HG03565 (cell line): ENCODE data around the gene DAAM1.

Experiments used
- ATAC-seq: cut with Tn5 transposase; IDR thresholded peaks from one replicate; pipeline ENCODE4 v1.9.1; 2021; ENCODE audit warnings: mild to moderate bottlenecking, moderate library complexity; ENCODE audit not compliant: unreplicated experiment

The DAAM1 gene

DNA sequence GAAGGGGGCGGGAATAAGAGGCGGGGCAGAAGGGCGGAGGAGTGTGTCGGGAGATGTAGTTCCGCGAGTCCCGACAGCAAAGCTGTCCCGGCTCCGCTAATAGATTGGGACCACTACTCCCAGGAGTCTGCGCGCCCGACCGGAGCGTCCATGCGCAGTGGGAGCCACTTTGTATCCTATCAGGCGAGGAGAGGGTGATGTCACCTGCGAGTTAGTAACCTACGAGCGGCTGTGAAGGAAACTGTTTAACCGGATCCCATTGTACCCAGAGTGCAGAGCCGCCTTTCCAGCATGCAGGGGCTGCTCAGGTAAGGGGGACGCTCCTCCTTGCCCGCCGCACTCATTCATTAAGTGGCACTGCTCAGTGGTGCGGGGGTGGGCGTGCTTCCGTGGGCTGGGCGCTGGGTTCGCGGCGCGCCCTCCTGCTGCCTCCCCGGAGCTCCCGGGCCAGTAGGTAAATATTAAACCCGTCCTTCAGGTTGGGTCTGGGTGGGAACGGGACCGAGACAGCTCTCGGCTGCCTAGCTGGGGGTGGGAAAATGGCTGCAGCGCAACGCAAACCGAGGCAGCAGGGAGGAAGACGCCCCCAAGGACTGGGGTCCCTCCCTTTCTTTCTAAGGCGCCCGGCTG lies at the start of gene DAAM1:
DAAM1 (plus strand) TSS at position 207 of the 630 bp plus-strand sequence. CDS start 74,811 bp downstream, outside the sequence.
- peak; percentile 93 for ATAC-seq

DNA sequence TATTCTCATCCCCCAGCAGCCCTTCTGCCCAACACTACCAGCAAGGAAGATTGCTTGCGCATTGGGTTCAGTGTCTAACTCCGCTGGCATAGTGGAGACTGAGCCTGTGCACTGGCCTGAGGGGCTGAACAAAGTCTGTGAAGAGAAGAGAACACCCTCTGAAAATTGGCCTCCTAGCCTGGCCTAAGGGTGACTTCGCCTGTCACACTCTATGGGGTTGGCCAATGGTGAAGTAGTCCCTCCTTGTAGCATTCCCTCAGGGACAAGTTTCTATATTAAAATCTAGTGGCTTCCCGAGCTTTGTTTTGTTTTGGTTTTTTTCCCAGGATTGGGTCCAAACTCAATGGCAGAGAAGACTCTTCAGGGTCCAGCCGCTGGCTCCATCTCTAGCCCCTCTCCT lies 49.1 kb upstream of the DAAM1 start:
- ATAC-seq, result no peak

DNA sequence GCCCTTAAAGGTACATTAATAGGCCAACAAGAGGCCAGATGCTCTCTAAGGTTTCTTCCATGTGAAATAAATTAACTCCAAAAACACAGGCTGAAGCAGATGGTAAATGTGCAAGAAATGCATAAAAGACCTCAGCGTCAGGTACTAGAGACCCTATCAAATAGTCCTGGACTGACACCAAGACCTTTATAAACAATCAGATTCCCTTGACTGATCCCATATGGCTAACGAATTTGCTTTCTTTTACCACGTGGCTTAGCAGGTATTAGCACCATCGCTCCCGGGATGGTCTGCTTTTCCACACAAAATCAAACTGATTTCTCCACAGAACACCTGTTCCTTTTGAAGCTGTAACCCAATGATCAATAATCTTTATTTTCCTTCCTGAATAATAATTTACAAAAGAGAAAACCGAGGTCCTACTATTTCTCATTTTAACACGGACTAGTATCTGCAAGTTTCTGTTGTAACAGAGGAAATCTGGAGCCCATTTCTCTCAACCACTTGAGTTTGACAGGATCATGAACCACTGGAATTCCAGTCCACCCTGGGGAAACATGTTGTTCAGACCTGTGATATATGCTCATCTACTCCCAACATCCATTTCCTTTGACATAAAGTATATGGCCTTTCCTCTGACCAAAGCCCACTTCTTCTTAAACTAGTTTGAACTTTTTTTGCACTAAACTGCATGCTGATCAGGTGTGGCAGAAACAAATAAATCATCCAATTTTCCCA lies 48.2 kb upstream of the DAAM1 start:
- no peak for ATAC-seq

DNA sequence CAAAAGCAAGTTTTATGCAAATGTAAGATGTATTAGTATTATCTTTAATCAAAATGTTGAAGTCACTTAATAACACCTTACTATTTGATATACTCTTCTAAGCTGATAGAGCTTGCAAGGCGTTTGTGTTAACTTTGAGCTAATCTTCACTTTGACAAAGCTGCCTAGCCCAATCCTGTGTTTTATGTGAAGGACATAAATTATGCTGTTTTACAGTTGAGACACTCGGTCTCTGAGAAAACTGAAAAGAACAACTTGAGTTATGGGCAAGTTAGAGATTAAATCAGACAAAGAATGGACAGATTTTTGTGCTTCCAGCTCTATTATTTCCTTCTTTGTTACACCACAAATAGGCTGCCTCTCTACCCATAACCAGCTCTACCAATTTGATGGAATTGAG lies 42.0 kb upstream of the DAAM1 start:
- no peak for ATAC-seq

DNA sequence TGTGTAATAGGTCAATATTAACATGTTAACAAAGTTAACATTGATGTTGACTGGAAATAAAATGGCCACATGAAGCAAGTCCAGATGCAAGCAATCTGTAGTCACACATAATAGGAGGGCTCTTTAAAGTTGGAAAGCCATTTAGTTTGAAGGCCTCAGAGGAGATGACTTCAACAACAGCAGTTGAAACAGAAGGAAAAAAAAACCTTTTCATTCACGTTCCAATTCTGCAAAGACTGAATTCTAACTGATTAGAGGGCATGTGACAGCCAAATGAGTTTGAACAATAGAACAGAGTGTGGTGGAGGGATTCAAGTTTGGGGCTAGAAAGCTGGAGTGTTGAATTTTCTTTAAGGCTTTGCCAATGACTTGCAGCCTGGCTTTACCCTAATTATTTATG lies 41.5 kb upstream of the DAAM1 start:
- no peak for ATAC-seq

DNA sequence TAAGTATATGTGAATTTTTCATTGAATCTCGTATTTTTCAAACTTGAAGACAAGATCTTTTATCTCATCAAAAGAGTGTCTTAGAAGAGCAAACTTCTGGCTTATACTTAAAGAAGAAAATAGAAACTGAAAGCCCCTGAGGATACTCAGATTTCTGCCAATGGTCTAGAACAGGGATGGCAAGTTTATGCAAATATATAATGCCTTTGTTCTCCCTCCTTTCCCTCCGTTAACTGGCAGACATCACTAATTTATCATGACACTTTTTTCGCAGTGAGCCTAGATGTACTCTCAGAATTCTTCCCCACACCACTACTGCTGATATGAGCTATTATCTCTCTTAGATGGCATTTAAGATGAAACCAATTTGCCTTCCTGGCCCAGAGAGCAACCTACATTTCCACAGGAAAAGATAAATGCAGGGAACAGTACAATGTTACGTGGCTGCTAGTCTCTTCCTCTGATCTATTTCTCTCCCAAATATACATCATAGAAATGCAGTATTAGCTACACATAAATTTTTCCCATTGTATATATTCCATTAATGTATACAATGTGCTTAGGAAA lies 40.0 kb upstream of the DAAM1 start:
- peak; percentile 66 for ATAC-seq

DNA sequence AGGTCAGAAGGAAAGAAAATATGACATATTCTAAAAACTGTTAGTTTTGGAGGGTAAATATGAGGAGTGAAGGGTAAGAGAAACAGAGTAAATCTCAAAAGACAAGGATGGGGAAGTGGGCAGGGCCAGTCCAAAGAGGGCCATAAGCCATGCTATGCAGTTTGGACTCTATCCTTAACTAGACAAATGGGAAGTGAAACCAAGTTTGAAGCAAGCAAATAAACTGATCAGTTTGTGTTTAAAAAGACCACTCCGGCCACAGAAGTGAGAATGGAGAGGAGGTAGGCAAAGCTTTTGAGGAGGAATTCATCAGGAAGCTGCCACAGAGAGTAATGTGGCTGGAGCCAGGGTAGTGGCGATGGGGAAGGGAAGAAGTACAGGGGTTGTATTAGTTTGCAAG lies 37.5 kb upstream of the DAAM1 start:
- peak; percentile 73 for ATAC-seq

DNA sequence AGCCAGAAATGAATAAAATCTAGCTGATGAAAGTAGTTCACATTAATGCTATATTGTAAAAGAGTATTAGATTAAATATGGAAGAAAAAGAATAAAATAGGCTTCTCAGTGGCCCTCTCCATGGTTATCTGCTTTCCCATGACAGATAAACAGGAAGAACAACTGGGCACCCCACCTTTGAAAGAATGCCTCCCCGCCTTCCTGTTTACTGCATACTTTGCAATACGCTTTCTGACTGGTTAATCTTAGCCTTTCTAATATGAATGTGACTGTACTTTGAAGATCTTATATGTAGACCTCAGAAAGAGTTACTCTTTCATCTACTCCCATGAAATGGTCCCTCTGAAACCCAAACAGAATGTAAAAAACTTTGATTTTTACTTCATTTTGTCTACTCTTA lies 34.1 kb upstream of the DAAM1 start:
- ATAC-seq, result no peak

DNA sequence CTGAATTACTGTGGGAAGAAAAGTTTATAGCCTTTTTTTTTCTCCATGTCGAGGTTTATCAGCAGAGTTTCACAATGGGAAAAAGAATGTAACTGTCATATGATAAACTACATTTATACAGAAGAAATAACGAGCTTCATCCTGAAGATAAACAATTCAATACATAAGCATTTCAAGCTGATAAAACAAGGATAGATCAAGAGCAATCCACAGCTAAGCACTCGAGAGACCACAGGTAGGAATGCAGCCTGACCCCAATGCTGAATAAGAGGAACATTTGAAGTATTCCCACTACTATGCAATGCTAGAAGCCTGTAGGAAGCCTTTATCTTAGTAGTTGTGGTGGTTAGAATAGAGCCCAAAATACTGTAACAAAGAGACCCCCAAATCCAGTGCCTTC lies 32.6 kb upstream of the DAAM1 start:
- no peak for ATAC-seq

DNA sequence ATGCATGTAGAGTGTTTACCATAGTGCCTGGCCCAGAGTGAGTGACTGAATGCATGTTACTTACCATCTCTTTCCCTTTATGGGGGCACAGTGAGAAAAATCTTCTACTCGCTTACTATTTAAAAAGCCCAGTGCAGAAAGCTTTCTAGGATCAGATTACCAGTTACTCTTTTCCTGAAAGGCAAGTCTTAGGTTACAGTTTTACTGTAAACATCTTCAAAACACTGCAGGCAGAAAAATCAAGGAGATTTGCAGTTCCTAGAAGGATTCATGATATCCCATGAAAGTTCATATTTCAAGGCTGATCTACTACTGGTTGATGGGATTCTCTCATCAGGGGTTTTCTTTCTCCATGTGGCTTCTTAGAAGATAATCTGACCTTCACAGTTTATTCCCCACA lies 29.3 kb upstream of the DAAM1 start:
- no peak for ATAC-seq

DNA sequence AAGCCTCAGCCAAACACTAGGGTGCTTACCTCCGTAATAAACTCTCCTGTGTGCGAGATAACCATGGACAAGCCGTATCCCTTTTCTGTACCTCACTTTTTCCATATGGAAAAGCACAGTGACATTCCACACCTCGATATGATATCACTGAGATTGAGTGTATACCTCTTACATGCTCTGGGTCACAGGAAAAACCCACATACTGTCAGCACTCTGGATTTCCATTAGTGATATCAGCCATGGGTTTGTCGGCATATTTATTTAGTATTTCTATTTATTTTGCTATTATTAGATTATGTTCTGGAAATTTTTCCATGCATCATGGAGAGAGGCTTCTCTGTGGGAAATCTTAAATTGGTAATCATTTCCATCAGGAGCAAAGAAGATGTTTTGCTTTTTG lies 28.0 kb upstream of the DAAM1 start:
- no peak for ATAC-seq

DNA sequence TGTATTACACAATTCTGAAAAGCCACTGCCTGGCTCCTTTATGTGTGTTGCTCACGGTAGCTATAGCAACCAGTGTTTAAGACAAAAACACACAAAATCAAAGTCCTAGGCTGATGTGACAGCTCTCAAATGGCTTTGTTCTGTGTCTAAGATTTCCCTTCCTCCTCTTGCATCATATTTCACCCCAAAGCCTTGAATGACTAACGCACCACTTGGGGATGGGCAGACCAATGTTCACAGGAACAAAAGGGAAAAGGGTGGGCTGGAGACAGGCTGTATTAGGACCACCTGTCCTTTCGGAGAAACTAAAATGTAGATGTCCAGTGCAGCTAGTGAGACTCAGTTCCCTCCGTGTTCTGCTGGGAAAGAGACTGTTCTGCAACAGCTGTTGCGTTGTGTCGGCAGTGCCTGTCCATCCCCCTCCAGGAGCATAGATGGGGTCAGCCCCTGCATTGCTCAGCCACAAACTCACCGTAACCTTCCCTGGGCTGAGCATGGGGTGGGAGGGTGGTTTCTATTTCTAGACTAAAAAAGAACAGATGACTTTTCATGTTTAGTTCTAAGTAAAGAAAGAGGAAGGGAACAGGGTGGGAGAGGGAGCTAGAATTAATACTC lies 26.8 kb upstream of the DAAM1 start:
- peak; percentile 62 for ATAC-seq

DNA sequence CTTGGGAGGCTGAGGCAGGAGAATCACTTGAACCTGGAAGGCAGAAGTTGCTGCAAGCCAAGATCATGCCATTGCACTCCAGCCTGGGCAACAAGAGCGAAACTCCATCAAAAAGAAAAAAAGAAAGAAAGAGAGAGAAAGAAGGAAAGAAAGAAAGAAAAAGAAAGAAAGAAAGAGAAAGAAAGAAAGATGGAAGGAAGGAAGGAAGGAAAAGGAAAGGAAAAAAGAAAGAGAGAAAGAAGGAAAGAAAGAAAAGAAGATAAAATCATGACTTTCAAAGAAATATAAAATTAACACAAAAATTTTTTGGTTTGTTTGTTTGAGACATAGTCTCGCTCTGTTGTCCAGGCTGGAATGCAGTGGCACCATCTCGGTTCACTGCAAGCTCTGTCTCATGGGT lies 22.2 kb upstream of the DAAM1 start:
- no peak for ATAC-seq

DNA sequence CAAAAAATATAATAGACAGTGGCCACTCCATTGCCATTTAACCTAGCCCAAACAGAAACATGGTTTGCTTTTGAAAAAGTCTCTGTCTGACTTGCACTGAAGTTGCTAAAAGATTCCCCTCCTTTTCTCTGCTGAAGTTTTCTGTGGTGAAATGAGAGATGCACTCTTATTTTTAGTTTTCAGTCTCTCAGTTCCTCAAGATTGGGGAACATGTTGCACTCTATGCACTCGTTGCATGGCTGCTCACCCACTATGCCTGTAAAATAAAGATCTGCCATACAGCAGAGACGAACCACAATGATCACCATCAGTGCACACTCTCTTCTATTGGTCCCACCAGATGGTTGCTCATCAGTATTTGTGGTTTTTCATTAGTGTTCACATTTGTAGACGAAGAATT lies 13.1 kb upstream of the DAAM1 start:
- ATAC-seq, result peak; percentile 96

DNA sequence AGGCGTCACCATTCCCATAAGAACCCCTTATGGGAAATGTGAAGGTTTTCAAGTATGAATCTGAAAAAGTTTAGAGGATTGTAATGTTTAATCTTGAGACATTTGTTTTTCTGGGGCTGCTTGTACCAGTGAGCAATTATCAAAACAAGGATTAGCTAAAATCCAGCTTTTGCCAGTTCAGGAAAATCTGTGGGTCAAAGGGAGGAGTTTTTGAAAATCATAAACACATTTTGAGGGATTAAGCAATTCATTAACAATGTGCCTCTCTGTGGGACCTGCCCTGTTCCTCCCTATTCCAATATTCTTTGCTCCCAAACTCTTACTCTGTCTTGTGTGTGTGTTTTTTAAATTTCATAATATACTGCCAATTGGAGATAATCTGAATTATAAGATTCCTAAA lies 11.7 kb upstream of the DAAM1 start:
- no peak for ATAC-seq

DNA sequence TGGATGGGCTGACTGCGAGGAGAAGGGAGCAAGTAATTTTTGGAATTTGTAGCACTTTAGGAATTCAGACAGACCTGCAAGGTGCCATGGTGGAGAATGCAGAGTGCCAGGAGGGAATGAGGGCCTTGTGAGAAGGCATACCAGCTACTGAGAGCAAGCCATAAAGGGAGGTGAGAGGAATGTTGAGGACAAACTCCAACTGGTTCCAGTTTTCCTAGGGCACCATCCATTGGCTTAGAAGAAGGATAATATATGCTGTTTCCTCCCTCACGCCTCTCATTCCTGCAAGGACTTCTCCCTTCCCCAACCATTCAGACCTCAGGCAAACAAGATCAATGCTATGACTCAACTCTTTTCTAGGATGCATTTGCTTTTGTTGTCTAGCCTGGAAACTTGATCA lies 11.2 kb upstream of the DAAM1 start:
- ATAC-seq, result no peak

DNA sequence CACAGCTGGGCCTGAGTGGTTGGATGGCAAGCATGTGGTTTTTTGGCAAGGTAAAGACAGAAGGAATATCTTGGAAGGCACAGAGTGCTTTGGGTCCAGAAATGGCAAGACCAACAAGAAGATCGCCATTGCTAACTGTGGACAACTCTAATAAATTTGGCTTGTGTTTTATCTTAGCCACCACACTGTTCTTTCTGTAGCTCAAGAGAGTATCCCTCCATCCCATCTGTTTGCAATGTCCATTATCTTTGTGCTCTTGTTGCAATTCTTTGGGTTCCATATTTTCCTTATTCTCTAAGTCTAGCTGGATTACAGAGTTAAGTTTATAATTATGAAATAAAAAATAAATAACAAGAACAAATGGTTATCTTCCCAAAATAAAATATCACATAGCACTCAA lies 6.7 kb upstream of the DAAM1 start:
- no peak for ATAC-seq

DNA sequence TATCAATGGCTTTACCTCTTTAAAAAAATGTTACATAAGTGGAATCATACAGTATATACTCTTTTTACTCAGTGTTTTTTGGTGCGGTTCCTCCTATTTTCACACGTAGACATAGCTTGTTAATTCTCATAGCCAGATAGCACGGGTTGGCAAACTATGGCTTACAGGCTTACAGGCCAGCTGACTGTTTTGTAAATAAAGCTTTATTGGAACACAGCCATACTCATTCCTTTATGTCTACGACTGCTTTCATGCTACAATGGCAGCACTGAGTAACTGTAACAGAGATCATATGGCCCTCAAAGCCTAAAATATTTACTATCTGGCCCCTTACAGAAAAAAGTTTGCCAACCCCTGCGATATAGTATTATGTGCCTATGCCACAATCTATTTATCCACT lies 5.8 kb upstream of the DAAM1 start:
- no peak for ATAC-seq

DNA sequence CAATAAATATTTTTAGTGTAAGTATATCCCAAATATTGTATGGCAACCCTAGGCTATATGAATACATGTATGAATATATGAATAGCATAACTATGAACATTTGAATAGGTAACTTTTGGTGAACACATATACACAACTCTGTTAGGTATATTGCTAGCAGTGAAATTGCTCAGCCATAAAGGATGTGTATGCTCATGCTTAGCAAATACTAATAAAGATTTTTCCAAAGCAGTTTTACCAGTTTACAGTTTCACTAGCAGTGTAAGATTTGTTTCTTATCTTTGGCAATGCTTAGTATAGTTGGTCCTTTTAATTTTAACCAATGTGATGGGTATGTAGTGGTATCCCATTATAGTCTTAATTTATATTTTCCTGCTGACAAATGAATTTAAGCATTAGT lies 5.3 kb upstream of the DAAM1 start:
- no peak for ATAC-seq

DNA sequence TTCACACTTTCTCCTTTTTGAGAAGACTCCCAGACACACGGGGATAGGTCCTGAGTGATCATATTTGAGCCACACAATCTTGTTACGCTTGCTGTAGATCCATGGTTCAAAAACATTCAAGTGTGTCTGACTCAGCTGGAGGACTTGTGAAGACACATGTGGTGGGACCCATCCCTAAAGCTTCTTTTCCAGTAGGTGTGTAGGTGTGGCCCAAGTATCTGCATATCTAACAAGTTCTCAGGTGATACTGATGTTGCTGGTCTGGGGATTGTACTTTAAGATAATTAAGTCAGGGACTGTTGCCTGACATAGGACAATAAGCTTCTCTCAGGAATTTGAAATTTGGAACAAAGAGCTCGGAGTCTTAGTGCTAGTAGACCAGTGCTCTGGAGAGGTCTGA lies 4.1 kb upstream of the DAAM1 start:
- no peak for ATAC-seq

DNA sequence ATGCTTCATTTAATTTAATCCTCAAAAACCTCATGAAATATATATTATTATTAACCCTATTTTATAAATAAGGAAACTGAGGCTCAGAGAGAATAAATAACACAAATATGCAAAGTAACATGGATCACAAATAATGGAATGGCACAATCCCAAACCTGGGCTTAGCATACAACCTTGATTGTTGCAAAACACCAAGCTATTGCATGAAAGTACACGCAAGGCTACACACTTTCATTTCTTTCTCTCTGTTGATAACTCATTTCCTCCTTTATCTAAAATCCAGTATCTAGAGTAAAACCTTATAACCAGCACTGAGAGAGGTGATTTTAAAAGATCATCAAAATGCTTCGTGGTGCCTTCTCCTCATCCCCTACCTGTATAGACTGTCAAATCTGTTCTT lies 2.8 kb upstream of the DAAM1 start:
- ATAC-seq, result no peak

DNA sequence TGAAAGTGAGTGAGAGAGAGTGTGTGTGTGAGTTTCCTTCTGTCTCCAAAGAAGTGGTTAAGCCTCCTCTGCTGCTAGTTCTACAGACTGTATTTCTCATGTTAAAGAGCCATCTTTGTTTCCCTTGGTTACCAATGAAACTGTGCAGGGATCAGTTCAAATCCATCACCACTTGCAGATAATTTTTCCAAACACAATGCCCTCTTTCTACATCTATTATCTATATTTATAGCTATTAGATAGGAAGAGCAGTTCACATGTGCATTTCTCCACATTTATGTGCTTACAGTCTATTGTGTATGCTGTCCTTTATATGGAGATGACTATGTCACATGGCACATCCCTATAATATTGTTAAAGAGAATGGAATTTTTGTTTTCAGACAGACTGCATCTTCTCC lies 2.2 kb upstream of the DAAM1 start:
- no peak for ATAC-seq
